H1 (cell line): Measurements from ENCODE around the gene RNF123. TPM values are rescaled to one million over a fixed set of nuclear protein-coding genes. Genes with fewer than 3 reads are reported as not detected.

Experiments used
- CTCF ChIA-PET: fragments of 300-600 bp; sonication (Branson Sonifier 250); formaldehyde crosslinking; loops from one replicate; lab custom pipeline; 2021; ENCODE audit not compliant: partially characterized antibody; lab: Charles Lee
- POLR2A ChIA-PET: fragments of 300-600 bp; sonication (Branson Sonifier 250); formaldehyde crosslinking; loops from one replicate; lab custom pipeline; 2021; ENCODE audit warnings: inconsistent platforms; ENCODE audit not compliant: partially characterized antibody; lab: Charles Lee
- DNase-seq, 2 experiments: peaks; one replicate each; pipeline versions ENCODE4 v3.0.0 to v3.0.0-alpha.2; 2010 to 2022; ENCODE audit warnings: low spot score in 2 of 2, low read depth in 1 of 2, mixed read lengths in 1 of 2
- FAIRE-seq: peaks from 2 replicates; lab custom pipeline; 2011; peaks lifted over from hg19 to GRCh38; lab: Jason Lieb, UNC
- H2AFZ ChIP-seq: 2 replicates; pipeline ENCODE4 v1.8.1; 2012; ENCODE audit warnings: low read length, inconsistent platforms
- H2AK5ac ChIP-seq: 2 replicates; pipeline ENCODE4 v1.6.1; 2013; ENCODE audit warnings: low read depth, low read length
- H2BK120ac ChIP-seq: replicated peaks from 2 replicates; pipeline ENCODE3; 2013; ENCODE audit warnings: low read depth, low read length, inconsistent platforms
- H2BK12ac ChIP-seq: 2 replicates; pipeline ENCODE4 v1.6.1; 2013; ENCODE audit warnings: low read depth, low read length
- H2BK15ac ChIP-seq: 2 replicates; pipeline ENCODE4 v1.6.1; 2013; ENCODE audit warnings: low read length
- H2BK20ac ChIP-seq: 2 replicates; pipeline ENCODE4 v1.6.1; 2013; ENCODE audit warnings: low read length
- H2BK5ac ChIP-seq: 2 replicates; pipeline ENCODE4 v1.6.1; 2013; ENCODE audit warnings: low read depth, low read length
- H3K14ac ChIP-seq: 2 replicates; pipeline ENCODE4 v1.6.1; 2013; ENCODE audit warnings: inconsistent platforms; ENCODE audit not compliant: insufficient read length
- H3K18ac ChIP-seq: 2 replicates; pipeline ENCODE4 v1.6.1; 2013; ENCODE audit warnings: low read length; ENCODE audit errors: extremely low read depth
- H3K23ac ChIP-seq: 2 replicates; pipeline ENCODE4 v1.6.1; 2013; ENCODE audit warnings: inconsistent platforms; ENCODE audit not compliant: insufficient read length
- H3K23me2 ChIP-seq: 2 replicates; pipeline ENCODE4 v1.6.1; 2013; ENCODE audit warnings: low read depth, low read length
- H3K27ac ChIP-seq: 2 replicates; pipeline ENCODE4 v1.6.1; 2011; ENCODE audit warnings: low read depth, low read length, inconsistent platforms
- H3K27me3 ChIP-seq, 4 experiments: replicated peaks in 1 of 4; 1 replicate in 1 of 4; 2 replicates in 3 of 4; pipeline versions ENCODE4 v1.6.1 to v1.8.1; 2011 to 2013; ENCODE audit warnings: low read length in 3 of 4, mild to moderate bottlenecking in 3 of 4, inconsistent platforms in 2 of 4, mixed read lengths in 2 of 4, moderate library complexity in 1 of 4; ENCODE audit not compliant: control insufficient read depth in 3 of 4, insufficient read depth in 3 of 4; ENCODE audit errors: extremely low read depth in 1 of 4
- H3K36me3 ChIP-seq, 4 experiments: 2 replicates each; pipeline versions ENCODE4 v1.6.1 to v1.8.1; 2011 to 2013; ENCODE audit warnings: mild to moderate bottlenecking in 4 of 4, low read length in 3 of 4, moderate library complexity in 2 of 4, control low read depth in 1 of 4, inconsistent platforms in 1 of 4; ENCODE audit not compliant: insufficient read depth in 4 of 4, control insufficient read depth in 2 of 4
- H3K4ac ChIP-seq: replicated peaks from 2 replicates; pipeline ENCODE3; 2013; ENCODE audit warnings: low read length, low read depth, mixed read lengths, inconsistent platforms; ENCODE audit not compliant: insufficient read length
- H3K4me1 ChIP-seq, 4 experiments: replicated peaks in 1 of 4; 1 replicate in 1 of 4; 2 replicates in 3 of 4; pipeline versions ENCODE4 v1.6.1 to v1.8.1; 2011 to 2013; ENCODE audit warnings: low read length in 3 of 4, inconsistent platforms in 2 of 4, mixed read lengths in 1 of 4; ENCODE audit not compliant: insufficient read depth in 4 of 4, control insufficient read depth in 3 of 4
- H3K4me2 ChIP-seq, 2 experiments: 2 replicates each; pipeline versions ENCODE4 v1.6.1 to v1.8.1; 2011 to 2013; ENCODE audit warnings: low read depth in 2 of 2, low read length in 2 of 2, control low read depth in 1 of 2, inconsistent platforms in 1 of 2, mild to moderate bottlenecking in 1 of 2; ENCODE audit not compliant: insufficient read depth in 1 of 2
- H3K4me3 ChIP-seq, 4 experiments: fragments of 200-600, 300-600 bp in 1 of 4; sonication (generic), shearing (Covaris generic), sonication (Bioruptor Twin) in 1 of 4; 2 replicates each; pipeline versions ENCODE4 v1.5.1 to v1.8.1; 2011 to 2016; ENCODE audit warnings: low read length in 4 of 4, low read depth in 3 of 4, control low read depth in 2 of 4, inconsistent platforms in 2 of 4, mild to moderate bottlenecking in 2 of 4, mixed read lengths in 1 of 4, moderate library complexity in 1 of 4; ENCODE audit not compliant: insufficient read depth in 2 of 4; ENCODE audit errors: extremely low read depth in 1 of 4
- H3K56ac ChIP-seq: replicated peaks from 2 replicates; pipeline ENCODE3; 2013; ENCODE audit warnings: low read depth, mild to moderate bottlenecking, mixed read lengths, low read length, inconsistent platforms; ENCODE audit not compliant: insufficient read length
- H3K79me1 ChIP-seq: 2 replicates; pipeline ENCODE4 v1.6.1; 2013; ENCODE audit warnings: low read depth, low read length, control low read depth
- H3K79me2 ChIP-seq, 2 experiments: 2 replicates each; pipeline versions ENCODE4 v1.6.1 to v1.8.1; 2012 to 2013; ENCODE audit warnings: low read length in 2 of 2, mild to moderate bottlenecking in 2 of 2, inconsistent platforms in 1 of 2; ENCODE audit not compliant: insufficient read depth in 2 of 2, control insufficient read depth in 1 of 2
- H3K9ac ChIP-seq, 4 experiments: replicated peaks in 1 of 4; 1 replicate in 1 of 4; 2 replicates in 3 of 4; pipeline versions ENCODE4 v1.6.1 to v1.8.1; 2011 to 2013; ENCODE audit warnings: low read depth in 3 of 4, low read length in 3 of 4, control low read depth in 2 of 4, mild to moderate bottlenecking in 2 of 4, moderate library complexity in 2 of 4, inconsistent platforms in 1 of 4; ENCODE audit errors: extremely low read depth in 1 of 4
- H3K9me3 ChIP-seq, 2 experiments: 2 replicates each; pipeline versions ENCODE4 v1.6.1 to v1.8.1; 2012 to 2013; ENCODE audit warnings: mild to moderate bottlenecking in 2 of 2, moderate library complexity in 2 of 2, control low read depth in 1 of 2, inconsistent platforms in 1 of 2, low read depth in 1 of 2, low read length in 1 of 2, mixed read lengths in 1 of 2; ENCODE audit not compliant: insufficient read depth in 2 of 2
- H4K20me1 ChIP-seq, 2 experiments: replicated peaks in 1 of 2; 2 replicates each; pipeline versions ENCODE3 to v1.8.1; 2011 to 2013; ENCODE audit warnings: inconsistent platforms in 2 of 2, low read length in 2 of 2, mild to moderate bottlenecking in 1 of 2; ENCODE audit not compliant: insufficient read depth in 2 of 2, control insufficient read depth in 1 of 2
- H4K5ac ChIP-seq: 2 replicates; pipeline ENCODE4 v1.6.1; 2013; ENCODE audit warnings: low read length, low read depth, mixed read lengths, inconsistent platforms; ENCODE audit not compliant: insufficient read length
- H4K8ac ChIP-seq: 2 replicates; pipeline ENCODE4 v1.8.0; 2013; ENCODE audit warnings: mild to moderate bottlenecking, moderate library complexity, low read length, inconsistent platforms; ENCODE audit not compliant: insufficient read depth; ENCODE audit errors: extremely low read depth
- H4K91ac ChIP-seq: replicated peaks from 2 replicates; pipeline ENCODE3; 2013; ENCODE audit warnings: low read length, mixed read lengths, inconsistent platforms; ENCODE audit not compliant: insufficient read length
- CHD2 ChIP-seq: IDR thresholded peaks from 2 replicates; pipeline ENCODE4 v1.6.1; 2012; ENCODE audit warnings: low read length, improper control_type of control experiment
- KDM1A ChIP-seq: fragments of 200-600, 300-600 bp; sonication (generic); IDR thresholded peaks from 2 replicates; pipeline ENCODE4 v1.7.1; 2016; ENCODE audit warnings: mild to moderate bottlenecking, low read length, borderline replicate concordance
- POLR2A ChIP-seq, 2 experiments: IDR thresholded peaks; 1 replicate in 1 of 2; 2 replicates in 1 of 2; pipeline ENCODE4 v1.6.1; 2011; ENCODE audit warnings: low read depth in 2 of 2, low read length in 2 of 2, mild to moderate bottlenecking in 2 of 2; ENCODE audit errors: control extremely low read depth in 1 of 2
- POLR2AphosphoS5 ChIP-seq: IDR thresholded peaks from 2 replicates; pipeline ENCODE4 v1.6.1; 2011; ENCODE audit warnings: low read depth, low read length
- SIN3A ChIP-seq, 2 experiments: IDR thresholded peaks in 1 of 2; conservative IDR thresholded peaks in 1 of 2; 2 replicates each; pipeline ENCODE4 v1.6.1; 2011 to 2012; ENCODE audit warnings: low read length in 2 of 2, improper control_type of control experiment in 1 of 2, low read depth in 1 of 2, mild to moderate bottlenecking in 1 of 2
- TBP ChIP-seq: IDR thresholded peaks from 2 replicates; pipeline ENCODE4 v1.6.1; 2011; ENCODE audit warnings: low read depth, low read length, improper control_type of control experiment
- ZNF274 ChIP-seq: IDR thresholded peaks from 2 replicates; pipeline ENCODE4 v1.7.0; 2012; ENCODE audit warnings: low read length, borderline replicate concordance; ENCODE audit errors: extremely low read depth
- WGBS, 2 experiments: shearing (Covaris generic) in 1 of 2; methylation state at CpG; one replicate each; pipeline versions ENCODE4 v1.1.6 to v1.1.7; 2013 to 2015; ENCODE audit warnings: low lambda C conversion rate in 2 of 2, mixed read lengths in 2 of 2, inconsistent platforms in 1 of 2, low coverage in 1 of 2, missing lambda C conversion rate in 1 of 2; ENCODE audit not compliant: insufficient replicate concordance in 2 of 2, insufficient coverage in 1 of 2, insufficient read length in 1 of 2; ENCODE audit errors: extremely low coverage in 1 of 2, missing lambda C conversion rate in 1 of 2; 5-methylcytosine and 5-hydroxymethylcytosine counted together
- polyA plus RNA-seq, 7 experiments: library from polyadenylated mRNA; depleted of rRNA in 3 of 7; stranded (reverse) in 5 of 7; unstranded in 2 of 7; fragments of >200 nt in 5 of 7; fragments of 200-250 nt in 2 of 7; gene quantifications; 1 replicate in 5 of 7; 2 replicates in 1 of 7; 4 replicates in 1 of 7; pipeline versions ENCODE4 v1.2.1 to v1.2.3, GENCODE V29; 2011 to 2013; ENCODE audit warnings: missing spikeins in 2 of 7, mixed read lengths in 2 of 7
- total RNA-seq: library from RNA; stranded (reverse); fragmentation: NEBNext Ultra II Directional; extraction: Animal tissue kit (Norgen Biotek cat#: 25700); gene quantifications from 2 replicates; pipeline ENCODE4 v1.2.1, GENCODE V29; 2021

Gene RNF123
- total and polyA plus RNA-seq, 2 of the 8 experiments (the other 6 are each of a cell fraction or from before 2014, with no cell fraction given) = 30.5 to 57.7 TPM

GRCh38 chr3:49661281-49661680 is 28.1 kb upstream of the RNF123 start:
- CTCF ChIA-PET = interaction anchor here (0.8 to 3.9 kb wide), 5 partner anchors 10 to 121 kb away, joined by 3 to 20 read pairs (median 7); no protein-coding TSS in a partner anchor
- no peaks in the 10 kb centered on the region for H3K27me3 ChIP-seq

More at GRCh38 chr3:49661281-49661680, 28.1 kb upstream of the RNF123 start:
- H3K4me2 ChIP-seq = no peak overlapping the region
- no peak for DNase-seq
- H4K5ac ChIP-seq = no peak overlapping the region
- no peak overlapping the region for H2AFZ ChIP-seq
- no peak overlapping the region for H3K4ac ChIP-seq
- H2AK5ac ChIP-seq = no peak overlapping the region
- no peak for FAIRE-seq
- H3K23me2 ChIP-seq = no peaks in the 10 kb centered on the region
- H2BK5ac ChIP-seq = 0 out of 2 replicates have a peak overlapping the region, but pooled peaks have one; percentile 13
- no peak overlapping the region for H2BK120ac ChIP-seq
- peaks cover 0 to 6% (median 0%) of the 10 kb centered on the region in 4 experiments; a peak in 1 of 7 replicates for H3K4me1 ChIP-seq
- H3K27ac ChIP-seq = no peak overlapping the region
- H2BK20ac ChIP-seq = no peak overlapping the region
- 96% methylated on average over 14 of the region's 14 CpGs; no CpG with 5 or more reads in 1 of the 2 experiments for WGBS, 2 experiments
- no peak overlapping the region for H2BK15ac ChIP-seq
- no peaks in the 10 kb centered on the region for H4K20me1 ChIP-seq
- H3K14ac ChIP-seq = no peak overlapping the region
- H3K4me3 ChIP-seq = no peak overlapping the region
- H4K91ac ChIP-seq = no peak overlapping the region
- no peak overlapping the region for H3K23ac ChIP-seq
- TF ChIP-seq POLR2A (IDR thresholded peaks at IDR 0.05; ENCODE audit: control extremely low read depth in 1 of 2, low read depth in 2 of 2, low read length in 2 of 2) = no peak
- no peak for TF ChIP-seq SIN3A (conservative IDR thresholded peaks at IDR 0.05 in 1 of 2, IDR thresholded peaks at IDR 0.05 in 1 of 2; ENCODE audit: low read depth in 1 of 2, low read length in 2 of 2)
- no peak for TF ChIP-seq CHD2
- no peak for TF ChIP-seq TBP
- TF ChIP-seq POLR2AphosphoS5 = no peak
- no peak for TF ChIP-seq ZNF274
- no peak for TF ChIP-seq KDM1A
- POLR2A ChIA-PET = interaction anchor here (1.3 kb wide), 1 partner anchor 121 kb away, joined by 5 read pairs; no protein-coding TSS in a partner anchor
- H3K79me1 ChIP-seq = no peaks in the 10 kb centered on the region; the same call in 1 of the 2 replicates
- H3K36me3 ChIP-seq = no peaks in the 10 kb centered on the region
- H3K18ac ChIP-seq = no peak overlapping the region
- no peak overlapping the region for H3K9ac ChIP-seq
- no peak overlapping the region for H2BK12ac ChIP-seq
- H4K8ac ChIP-seq = no peak overlapping the region
- H3K79me2 ChIP-seq = no peaks in the 10 kb centered on the region
- no peaks in the 10 kb centered on the region for H3K9me3 ChIP-seq
- no peak overlapping the region for H3K56ac ChIP-seq
